ENCODE results near the gene CLEC12A.
"Not testable (repeated sequence)": the region's sequence is repeated elsewhere in the genome, so short reads cannot be mapped to it uniquely, and the experiment has no call there.

Gene CLEC12A

GRCh38 chr12:9971181-9971580 lies at the start of gene CLEC12A:
Gene CLEC12A (plus strand): TSS chr12:9971409. CDS start chr12:9971597, 188 bp downstream.
- no peak for DNase-seq

- DNase-seq: no peak
These were observed 48.8 kb upstream of the CLEC12A start for GRCh38 chr12:9922429-9922828.

- DNase-seq: peak; percentile 13
These were observed 45.4 kb upstream of the CLEC12A start for GRCh38 chr12:9925705-9926393.

GRCh38 chr12:9926876-9927275 lies 44.3 kb upstream of the CLEC12A start:
- DNase-seq: no peak

GRCh38 chr12:9928607-9929006 lies 42.6 kb upstream of the CLEC12A start:
- no peak for DNase-seq

- DNase-seq: no peak
These were observed 40.0 kb upstream of the CLEC12A start for GRCh38 chr12:9931245-9931644.

- DNase-seq: no peak
These were observed 38.9 kb upstream of the CLEC12A start, which contains the start of gene CLEC2A for GRCh38 chr12:9932270-9932669. Gene CLEC2A (minus strand): TSS chr12:9932370. CDS start chr12:9932329, 41 bp downstream.

GRCh38 chr12:9933958-9934357 lies 37.3 kb upstream of the CLEC12A start:
- DNase-seq: no peak

GRCh38 chr12:9935026-9935425 lies 36.2 kb upstream of the CLEC12A start:
- no peak for DNase-seq

- no peak for DNase-seq
These were observed 34.6 kb upstream of the CLEC12A start for GRCh38 chr12:9936591-9936990.

- no peak for DNase-seq
These were observed 30.8 kb upstream of the CLEC12A start for GRCh38 chr12:9940375-9940774.

GRCh38 chr12:9941838-9942237 lies 29.4 kb upstream of the CLEC12A start:
- no peak for DNase-seq

GRCh38 chr12:9943240-9943639 lies 28.0 kb upstream of the CLEC12A start:
- peak; percentile 66 for DNase-seq

GRCh38 chr12:9944391-9944790 lies 26.8 kb upstream of the CLEC12A start:
- DNase-seq: no peak

- DNase-seq: no peak
These were observed 23.5 kb upstream of the CLEC12A start for GRCh38 chr12:9947674-9948073.

- no peak for DNase-seq
These were observed 22.5 kb upstream of the CLEC12A start for GRCh38 chr12:9948606-9949296.

GRCh38 chr12:9951026-9951675 lies 20.1 kb upstream of the CLEC12A start:
- DNase-seq: no peak

- DNase-seq: not testable (repeated sequence)
These were observed 18.1 kb upstream of the CLEC12A start for GRCh38 chr12:9952954-9953729.

GRCh38 chr12:9957834-9958233 lies 13.4 kb upstream of the CLEC12A start:
- no peak for DNase-seq

GRCh38 chr12:9960590-9960989 lies 10.6 kb upstream of the CLEC12A start:
- no peak for DNase-seq

- no peak for DNase-seq
These were observed 10.1 kb upstream of the CLEC12A start for GRCh38 chr12:9961106-9961505.

- no peak for DNase-seq
These were observed 9.3 kb upstream of the CLEC12A start for GRCh38 chr12:9961901-9962300.

- DNase-seq: no peak
These were observed 1.5 kb upstream of the CLEC12A start for GRCh38 chr12:9969673-9970072.

All from DMS153 (cell line).